ENCODE data around the gene RELL1. TPM values are rescaled to one million over a fixed set of nuclear protein-coding genes. Genes with fewer than 3 reads are reported as not detected.

Gene RELL1
- total RNA-seq, 2 experiments from 2014 or later, result 53.5 to 62.3 TPM

DNA sequence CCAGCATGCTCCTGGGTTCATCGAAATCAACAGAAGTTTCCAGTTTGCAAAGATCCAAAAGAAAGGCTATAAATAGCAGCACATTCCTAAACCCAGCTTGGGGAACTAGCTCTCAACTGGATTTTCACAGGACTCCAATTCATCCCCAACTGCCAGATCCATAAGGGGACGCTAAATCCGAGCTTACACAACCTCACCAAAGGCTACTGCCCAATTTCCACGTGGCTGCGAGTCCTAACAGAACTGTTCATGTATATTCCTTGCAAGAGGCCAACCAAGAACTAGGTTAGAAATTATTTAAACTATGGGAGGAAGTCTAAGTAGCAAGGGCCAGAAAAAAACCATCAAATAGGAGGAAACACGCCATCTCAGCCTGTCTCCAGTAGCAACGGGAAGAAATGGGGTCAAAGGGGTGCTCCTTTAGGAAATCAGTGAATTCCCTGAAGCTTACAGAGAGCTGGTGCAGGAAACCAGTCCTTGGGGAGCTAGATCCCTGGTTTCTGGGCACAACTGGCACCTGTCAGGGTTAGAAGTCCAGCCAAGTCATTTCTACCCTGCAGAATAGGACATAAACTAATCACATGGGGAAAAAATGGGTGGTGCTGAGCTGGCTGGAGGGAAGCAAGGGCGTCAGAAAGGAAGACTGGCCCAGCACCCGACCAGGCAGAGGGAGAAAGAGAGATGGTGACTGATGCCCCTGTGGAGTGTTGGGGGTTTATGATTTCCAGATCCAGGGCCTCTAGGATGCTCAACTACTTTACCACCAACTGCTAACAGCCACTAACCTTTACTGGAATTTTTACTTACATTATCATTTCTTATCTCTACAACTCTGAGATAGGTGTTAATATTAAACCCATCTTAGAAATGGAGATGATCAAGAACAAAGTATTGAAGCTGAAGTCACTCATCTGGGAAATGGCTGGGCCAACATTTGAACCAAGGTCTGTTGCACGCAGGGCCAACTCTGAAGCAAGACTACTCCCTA lies 20.5 kb downstream of the RELL1 start:
- no peak for DNase-seq (ENCODE audit: low spot score)
- TF ChIP-seq, protein P1, sequence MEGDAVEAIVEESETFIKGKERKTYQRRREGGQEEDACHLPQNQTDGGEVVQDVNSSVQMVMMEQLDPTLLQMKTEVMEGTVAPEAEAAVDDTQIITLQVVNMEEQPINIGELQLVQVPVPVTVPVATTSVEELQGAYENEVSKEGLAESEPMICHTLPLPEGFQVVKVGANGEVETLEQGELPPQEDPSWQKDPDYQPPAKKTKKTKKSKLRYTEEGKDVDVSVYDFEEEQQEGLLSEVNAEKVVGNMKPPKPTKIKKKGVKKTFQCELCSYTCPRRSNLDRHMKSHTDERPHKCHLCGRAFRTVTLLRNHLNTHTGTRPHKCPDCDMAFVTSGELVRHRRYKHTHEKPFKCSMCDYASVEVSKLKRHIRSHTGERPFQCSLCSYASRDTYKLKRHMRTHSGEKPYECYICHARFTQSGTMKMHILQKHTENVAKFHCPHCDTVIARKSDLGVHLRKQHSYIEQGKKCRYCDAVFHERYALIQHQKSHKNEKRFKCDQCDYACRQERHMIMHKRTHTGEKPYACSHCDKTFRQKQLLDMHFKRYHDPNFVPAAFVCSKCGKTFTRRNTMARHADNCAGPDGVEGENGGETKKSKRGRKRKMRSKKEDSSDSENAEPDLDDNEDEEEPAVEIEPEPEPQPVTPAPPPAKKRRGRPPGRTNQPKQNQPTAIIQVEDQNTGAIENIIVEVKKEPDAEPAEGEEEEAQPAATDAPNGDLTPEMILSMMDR (conservative IDR thresholded peaks at IDR 0.05; ENCODE audit: low read length), result no peak
- no peak for TF ChIP-seq EZH2phosphoT487 (IDR thresholded peaks at IDR 0.05; ENCODE audit: borderline replicate concordance, low read depth, low read length)
- CTCF ChIA-PET (ENCODE audit: unreplicated experiment), result no interaction called here

DNA sequence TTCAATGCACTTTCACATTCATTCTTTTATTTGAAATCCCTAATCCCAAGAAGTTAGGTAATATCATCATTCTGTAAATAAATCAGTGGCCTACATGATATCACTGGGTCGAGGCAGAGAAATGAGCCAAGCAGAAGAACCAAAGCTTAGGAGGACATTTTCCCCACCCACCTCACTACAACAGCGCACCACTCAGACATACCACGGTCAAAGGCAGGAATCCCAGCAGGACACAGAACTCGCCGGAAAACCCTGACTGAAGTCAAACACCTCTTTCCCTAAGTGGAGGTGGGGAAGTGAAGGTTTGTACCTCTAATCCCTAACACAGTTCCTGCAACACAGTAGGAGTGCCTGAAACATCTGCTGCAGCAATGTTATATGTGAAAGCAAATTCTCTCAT lies 21.5 kb downstream of the RELL1 start:
- ChIA-PET POLR2A (interaction anchor here (0.7 to 3.2 kb wide), 3 partner anchors 10 to 228 kb away, joined by 3 to 18 read pairs (median 13); no protein-coding TSS in a partner anchor), CTCF (ENCODE audit: unreplicated experiment) (no interaction called here)
- TF ChIP-seq EZH2phosphoT487 (IDR thresholded peaks at IDR 0.05; ENCODE audit: borderline replicate concordance, low read depth, low read length), result no peak
- TF ChIP-seq, protein P1 (conservative IDR thresholded peaks at IDR 0.05; ENCODE audit: low read length), result no peak
- H4K20me1 ChIP-seq (ENCODE audit: insufficient read depth, low read length), result peaks cover 14% of the 10 kb centered on the region
- H2AFZ ChIP-seq (ENCODE audit: low read length), result no peak overlapping the region
- no peaks in the 10 kb centered on the region for H3K9me3 ChIP-seq (ENCODE audit: low read length)
- no TSS peak for BruUV-seq (replicated peaks)
- H3K4me3 ChIP-seq (ENCODE audit: low read depth, low read length, poor library complexity, severe bottlenecking), result no peak overlapping the region
- DNase-seq (ENCODE audit: low spot score), result no peak
- intact Hi-C loops (cut with micrococcal nuclease; ENCODE audit: unreplicated experiment), result no loop called here
- peaks cover 13% of the 10 kb centered on the region for H3K4me1 ChIP-seq (ENCODE audit: insufficient read depth, low read length, poor library complexity, severe bottlenecking)
- H3K79me2 ChIP-seq (ENCODE audit: insufficient read depth, low read depth, low read length), result peaks cover 45% of the 10 kb centered on the region; the same call in 1 of the 2 replicates
- no peak overlapping the region for H3K27ac ChIP-seq (ENCODE audit: low read depth, low read length, poor library complexity, severe bottlenecking)
- H3K9me2 ChIP-seq (ENCODE audit: insufficient read depth, low read length), result no peaks in the 10 kb centered on the region
- peaks cover under 1% of the 10 kb centered on the region; the same call in 1 of the 2 replicates for H3K36me3 ChIP-seq (ENCODE audit: insufficient read depth, low read length)
- no peak overlapping the region for H3K4me2 ChIP-seq (ENCODE audit: low read length)

More for the DNA sequence above, 20.5 kb downstream of the RELL1 start:
- no TSS peak for BruUV-seq (replicated peaks)
- Histone ChIP-seq H3K4me2 (ENCODE audit: low read length) (no peak overlapping the region), H3K4me1 (ENCODE audit: insufficient read depth, low read length, poor library complexity, severe bottlenecking) (peaks cover 13% of the 10 kb centered on the region), H3K4me3 (ENCODE audit: low read depth, low read length, poor library complexity, severe bottlenecking) (no peak overlapping the region), H4K20me1 (ENCODE audit: insufficient read depth, low read length) (peaks cover 14% of the 10 kb centered on the region), H2AFZ (ENCODE audit: low read length) (no peak overlapping the region), H3K36me3 (ENCODE audit: insufficient read depth, low read length) (no peaks in the 10 kb centered on the region), H3K9me3 (ENCODE audit: low read length) (no peaks in the 10 kb centered on the region), H3K79me2 (ENCODE audit: insufficient read depth, low read depth, low read length) (peaks cover 42% of the 10 kb centered on the region; the same call in 1 of the 2 replicates), H3K9me2 (ENCODE audit: insufficient read depth, low read length) (no peaks in the 10 kb centered on the region), H3K27ac (ENCODE audit: low read depth, low read length, poor library complexity, severe bottlenecking) (no peak overlapping the region)
- POLR2A ChIA-PET, result interaction anchor here (2.0 to 3.2 kb wide), 2 partner anchors 9 to 12 kb away, joined by 13 to 18 read pairs; no protein-coding TSS in a partner anchor
- intact Hi-C loops (cut with micrococcal nuclease; ENCODE audit: unreplicated experiment), result no loop called here
